ENCODE measurements around the gene NTN1. TPM values are rescaled to one million over a fixed set of nuclear protein-coding genes. Genes with fewer than 3 reads are reported as not detected.

The NTN1 gene
- total RNA-seq, 1 donor from 2014 or later = 1.1 TPM

- H3K36me3 Mint-ChIP-seq (ENCODE audit: low read depth) = no peaks in the 10 kb centered on the region
- H3K4me3 Mint-ChIP-seq = no peak overlapping the region
- no peaks in the 10 kb centered on the region for H3K4me1 Mint-ChIP-seq
- peaks cover 5% of the 10 kb centered on the region for H3K27me3 Mint-ChIP-seq
- no peak for TF ChIP-seq CTCF (IDR thresholded peaks at IDR 0.05)
- intact Hi-C loops (cut with micrococcal nuclease) = no loop called here
- no peak for DNase-seq
- ATAC-seq (ENCODE audit: low read depth) = no peak
- H3K27ac Mint-ChIP-seq = no peak overlapping the region
- no peaks in the 10 kb centered on the region for H3K9me3 Mint-ChIP-seq
- ChIA-PET POLR2A (interaction anchor here (0.7 kb wide), 1 partner anchor 114 kb away, joined by 6 read pairs; no protein-coding TSS in a partner anchor), CTCF (interaction anchor here (0.7 kb wide), 1 partner anchor 451 kb away, joined by 3 read pairs; no protein-coding TSS in a partner anchor)
Measured at GRCh38 chr17:9127340-9127739, 106.0 kb downstream of the NTN1 start.

- no peak for TF ChIP-seq CTCF (IDR thresholded peaks at IDR 0.05)
- no peaks in the 10 kb centered on the region for H3K36me3 Mint-ChIP-seq (ENCODE audit: low read depth)
- intact Hi-C loops (cut with micrococcal nuclease) = no loop called here
- POLR2A ChIA-PET = no interaction called here
- ATAC-seq (ENCODE audit: low read depth) (no peak), DNase-seq (no peak)
- no peaks in the 10 kb centered on the region for H3K4me1 Mint-ChIP-seq
- H3K9me3 Mint-ChIP-seq = no peaks in the 10 kb centered on the region
- H3K4me3 Mint-ChIP-seq = no peak overlapping the region
- no peak overlapping the region for H3K27ac Mint-ChIP-seq
- H3K27me3 Mint-ChIP-seq = no peaks in the 10 kb centered on the region
- CTCF ChIA-PET = no interaction called here
Measured at GRCh38 chr17:9131371-9131770, 110.1 kb downstream of the NTN1 start.

DNA sequence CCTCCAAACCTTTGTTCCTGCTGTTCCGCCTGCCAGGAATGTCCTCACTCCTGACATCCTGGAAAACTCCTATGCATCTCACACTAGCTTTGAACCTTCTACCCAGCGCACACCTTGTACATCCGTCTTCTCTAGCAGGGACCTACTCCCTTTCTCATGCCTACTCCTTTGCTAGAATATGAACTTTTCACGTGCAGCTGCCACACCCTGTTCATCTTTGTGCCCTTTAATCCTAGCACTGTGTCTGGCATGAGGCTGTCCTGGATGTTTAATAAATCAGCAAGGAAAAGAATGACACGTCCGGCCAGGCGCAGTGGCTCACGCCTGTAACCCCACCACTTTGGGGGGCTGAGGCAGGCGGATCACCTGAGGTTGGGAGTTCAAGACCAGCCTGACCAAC, 111.0 kb downstream of the NTN1 start:
- POLR2A ChIA-PET = no interaction called here
- ATAC-seq (ENCODE audit: low read depth) (no peak), DNase-seq (no peak)
- Mint-ChIP-seq H3K27me3 (peaks cover 3% of the 10 kb centered on the region), H3K36me3 (ENCODE audit: low read depth) (no peaks in the 10 kb centered on the region), H3K27ac (no peak overlapping the region), H3K9me3 (no peaks in the 10 kb centered on the region), H3K4me3 (no peak overlapping the region), H3K4me1 (no peaks in the 10 kb centered on the region)
- no peak for TF ChIP-seq CTCF (IDR thresholded peaks at IDR 0.05)
- intact Hi-C loops (cut with micrococcal nuclease) = no loop called here
- CTCF ChIA-PET = no interaction called here

GRCh38 chr17:9132944-9133610, 111.8 kb downstream of the NTN1 start:
- POLR2A ChIA-PET = no interaction called here
- H3K27ac Mint-ChIP-seq = no peak overlapping the region
- no peaks in the 10 kb centered on the region for H3K9me3 Mint-ChIP-seq
- CTCF ChIA-PET = no interaction called here
- intact Hi-C loops (cut with micrococcal nuclease) = no loop called here
- no peak overlapping the region for H3K4me3 Mint-ChIP-seq
- DNase-seq (no peak), ATAC-seq (ENCODE audit: low read depth) (no peak)
- H3K27me3 Mint-ChIP-seq = peaks cover 4% of the 10 kb centered on the region
- no peak for TF ChIP-seq CTCF (IDR thresholded peaks at IDR 0.05)
- no peaks in the 10 kb centered on the region for H3K36me3 Mint-ChIP-seq (ENCODE audit: low read depth)
- H3K4me1 Mint-ChIP-seq = no peaks in the 10 kb centered on the region

DNA sequence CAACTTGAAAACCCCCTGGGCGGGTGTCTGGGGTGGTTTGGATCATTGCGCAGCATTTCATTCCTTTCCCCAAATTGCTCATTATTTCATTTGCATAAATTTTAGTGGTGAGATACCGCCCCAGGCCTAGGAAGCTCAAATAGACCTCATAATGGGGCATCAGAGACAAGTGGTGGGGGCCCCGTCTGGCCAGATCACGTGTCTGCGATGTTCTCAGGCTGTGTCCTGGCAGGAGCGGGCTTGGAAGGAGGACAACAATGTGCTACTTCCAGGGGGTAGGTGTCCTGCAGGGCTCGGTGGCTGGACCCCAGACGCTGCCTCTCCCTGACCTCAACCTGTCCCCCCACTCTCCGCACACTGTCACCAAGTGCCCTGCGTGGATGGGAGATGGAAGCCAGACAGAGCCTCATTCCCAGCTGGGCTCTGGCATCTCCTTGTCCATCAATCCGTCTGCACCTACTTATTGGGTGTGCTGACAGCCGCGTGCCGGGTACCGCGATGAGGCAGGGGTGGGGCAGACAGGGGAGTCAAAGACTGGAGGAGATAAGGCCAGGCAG, 116.9 kb downstream of the NTN1 start:
- ATAC-seq (ENCODE audit: low read depth) = no peak

More for the DNA sequence above, 116.9 kb downstream of the NTN1 start:
- CTCF ChIA-PET = interaction anchor here (0.6 kb wide), 1 partner anchor 476 kb away, joined by 3 read pairs; no protein-coding TSS in a partner anchor
- Mint-ChIP-seq H3K9me3 (no peaks in the 10 kb centered on the region), H3K36me3 (ENCODE audit: low read depth) (no peaks in the 10 kb centered on the region), H3K27ac (no peak overlapping the region), H3K4me1 (no peaks in the 10 kb centered on the region), H3K27me3 (peaks cover 7% of the 10 kb centered on the region), H3K4me3 (no peak overlapping the region)
- intact Hi-C loops (cut with micrococcal nuclease) = no loop called here
- TF ChIP-seq CTCF (IDR thresholded peaks at IDR 0.05) = no peak
- POLR2A ChIA-PET = no interaction called here
- no peak for DNase-seq
